Measurements from ENCODE around the gene IL15RA.
"Not testable (repeated sequence)": the region's sequence is repeated elsewhere in the genome, so short reads cannot be mapped to it uniquely, and the experiment has no call there.

IL15RA gene

DNA sequence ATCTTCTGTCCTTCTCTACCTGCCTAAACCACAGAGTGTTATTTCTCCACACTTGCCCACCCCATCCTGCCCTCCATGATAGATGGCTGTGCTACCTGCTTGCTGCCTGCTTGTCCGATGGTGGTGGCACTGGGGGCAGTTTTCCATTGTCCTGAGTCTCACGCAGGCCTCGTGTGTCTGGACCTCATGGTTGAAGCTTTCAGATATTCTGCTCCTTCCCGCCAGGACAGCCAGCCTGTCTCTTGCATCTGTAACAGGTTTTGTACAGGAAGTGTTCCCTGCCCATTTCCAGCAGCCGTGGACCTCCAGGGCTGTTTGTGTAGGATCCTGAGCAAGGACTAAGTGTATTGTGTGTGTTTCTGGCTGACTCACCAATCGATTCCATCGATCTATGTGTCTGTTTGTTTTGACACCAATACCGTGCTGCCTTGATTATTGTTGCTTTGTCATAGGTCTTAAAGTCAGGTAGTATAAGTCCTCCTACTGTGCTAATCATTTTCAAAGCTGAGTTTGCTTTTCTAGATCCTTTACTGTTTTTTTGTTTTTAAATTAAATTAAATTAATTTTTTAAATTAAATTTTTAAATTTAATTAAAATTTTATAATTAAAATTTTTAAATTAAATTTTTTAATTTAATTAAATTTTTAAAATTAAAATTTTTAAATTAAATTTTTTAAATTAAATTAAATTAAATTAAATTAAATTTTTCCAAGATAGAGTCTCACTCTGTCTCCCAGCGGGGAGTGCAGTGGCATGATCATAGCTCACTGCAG is 8.5 kb downstream of the IL15RA start:
- no peak for DNase-seq

DNA sequence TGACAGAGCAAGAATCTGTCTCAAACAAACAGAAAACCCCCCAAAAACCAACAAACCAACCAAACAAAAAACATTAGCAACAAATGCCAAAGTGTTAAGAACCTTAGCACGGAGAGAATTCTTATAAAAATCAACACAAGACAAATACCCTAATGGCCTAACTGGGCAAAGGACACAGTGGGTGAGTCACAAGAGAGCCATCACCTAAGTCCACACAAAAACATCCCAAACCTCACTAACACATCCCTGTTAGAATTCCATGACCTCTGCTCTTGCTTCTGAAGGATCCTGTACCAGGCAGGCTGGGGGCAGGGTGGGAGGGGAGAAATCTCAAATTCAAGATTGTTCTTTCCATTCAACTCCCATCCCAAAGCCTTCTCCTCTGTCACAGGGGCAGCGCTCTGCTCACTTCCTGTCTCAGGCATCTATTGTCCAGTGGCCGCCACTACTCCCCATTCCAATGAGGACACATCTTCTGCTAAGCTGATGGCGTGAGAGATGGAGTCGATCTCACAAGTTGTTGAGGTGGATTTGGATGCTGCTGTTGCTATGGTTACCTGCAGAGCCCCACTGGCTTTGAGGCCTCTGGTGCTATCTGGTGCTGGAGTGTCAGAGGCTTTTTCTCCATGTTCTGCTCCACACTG is 9.2 kb downstream of the IL15RA start:
- no peak for DNase-seq

DNA sequence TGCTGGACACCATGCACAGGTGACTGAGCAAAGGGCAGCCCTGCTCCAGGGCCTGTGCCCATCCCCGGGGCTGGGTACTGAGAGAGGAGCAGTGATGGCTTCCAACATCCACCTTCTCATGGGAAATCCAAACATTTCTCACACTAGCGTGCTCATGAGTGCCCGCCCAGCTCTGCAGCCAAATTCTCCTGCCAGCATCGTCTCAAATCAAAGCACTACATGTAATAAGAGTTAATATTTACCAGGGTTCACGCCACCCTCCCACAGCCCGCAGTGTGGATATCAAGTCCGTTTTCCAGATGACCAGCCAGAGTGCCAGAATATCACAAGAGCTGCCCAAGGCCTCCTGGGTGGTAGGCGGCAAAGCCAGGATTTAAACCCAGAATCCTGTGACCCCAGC is 12.1 kb downstream of the IL15RA start:
- DNase-seq: no peak

DNA sequence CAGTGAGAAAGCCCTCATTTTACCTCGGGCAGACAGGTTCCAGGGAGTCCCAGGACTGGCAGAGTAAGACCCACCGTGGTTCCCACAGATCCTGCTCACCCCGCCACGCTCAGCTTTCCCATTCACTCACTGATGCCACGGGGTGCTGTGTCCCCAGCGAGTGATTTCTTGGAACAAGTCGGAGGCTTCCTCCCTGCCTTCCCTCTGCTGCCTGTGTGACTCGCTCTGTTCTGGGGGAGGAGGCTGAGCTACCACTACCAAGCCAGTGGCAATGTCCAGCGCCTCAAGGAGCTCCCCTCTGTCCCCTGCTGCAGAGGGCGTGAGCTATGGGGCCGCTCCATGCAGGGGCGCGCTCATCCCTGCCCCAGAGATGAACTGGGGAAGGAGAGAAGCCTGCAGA is 12.6 kb downstream of the IL15RA start:
- no peak for DNase-seq

GRCh38 chr10:5963591-5963990 is 13.8 kb downstream of the IL15RA start:
- no peak for DNase-seq

DNA sequence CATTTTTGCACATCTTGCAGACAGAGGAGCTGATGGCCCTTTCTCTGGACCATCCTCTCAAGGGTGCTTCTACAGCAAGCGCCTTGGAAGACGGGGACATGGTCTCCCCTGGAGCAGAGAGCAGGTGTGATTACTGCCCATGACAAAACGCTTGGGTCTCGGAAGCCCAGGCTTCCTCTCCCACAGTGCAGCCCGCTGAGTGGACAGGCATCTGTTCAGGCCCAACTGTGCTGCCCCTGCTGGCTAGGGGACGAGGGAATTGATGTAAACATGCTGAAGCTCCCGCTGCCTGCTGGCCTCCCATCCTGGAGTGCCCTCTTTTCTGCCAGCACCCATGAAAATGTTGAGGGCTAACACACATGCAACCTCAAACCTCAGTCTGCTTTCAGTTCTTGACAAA is 14.3 kb downstream of the IL15RA start:
- no peak for DNase-seq

GRCh38 chr10:5962358-5962940 is 14.9 kb downstream of the IL15RA start:
- DNase-seq: not testable (repeated sequence)

- DNase-seq: no peak
These were observed 15.8 kb downstream of the IL15RA start for GRCh38 chr10:5961405-5962100.

- not testable (repeated sequence) for DNase-seq
These were observed 16.4 kb downstream of the IL15RA start for GRCh38 chr10:5960973-5961275.

- no peak for DNase-seq
These were observed 17.0 kb downstream of the IL15RA start for GRCh38 chr10:5960070-5960972.

DNA sequence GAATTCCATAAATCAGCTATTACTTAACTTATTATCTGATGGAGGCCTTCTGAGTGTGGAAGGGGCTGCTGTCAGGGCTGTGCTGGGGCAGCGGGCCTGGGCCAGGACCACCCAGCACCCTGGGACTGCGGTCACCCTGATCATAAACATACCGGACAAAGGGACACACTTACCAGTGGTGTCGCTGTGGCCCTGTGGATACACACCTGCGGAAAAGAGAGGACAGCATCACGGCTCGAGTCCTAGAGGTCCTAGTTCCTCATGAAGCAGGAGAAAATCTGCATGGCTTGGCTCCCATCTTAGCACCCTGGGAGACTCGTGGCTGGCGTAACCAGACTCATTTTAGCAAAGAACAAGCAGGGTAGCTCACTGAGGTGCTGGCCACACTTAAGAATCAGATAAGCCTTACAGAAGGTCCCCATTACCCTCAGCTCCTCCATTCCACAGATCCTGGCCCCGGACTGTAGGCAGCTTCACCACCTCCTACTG is 17.7 kb downstream of the IL15RA start:
- DNase-seq: no peak

DNA sequence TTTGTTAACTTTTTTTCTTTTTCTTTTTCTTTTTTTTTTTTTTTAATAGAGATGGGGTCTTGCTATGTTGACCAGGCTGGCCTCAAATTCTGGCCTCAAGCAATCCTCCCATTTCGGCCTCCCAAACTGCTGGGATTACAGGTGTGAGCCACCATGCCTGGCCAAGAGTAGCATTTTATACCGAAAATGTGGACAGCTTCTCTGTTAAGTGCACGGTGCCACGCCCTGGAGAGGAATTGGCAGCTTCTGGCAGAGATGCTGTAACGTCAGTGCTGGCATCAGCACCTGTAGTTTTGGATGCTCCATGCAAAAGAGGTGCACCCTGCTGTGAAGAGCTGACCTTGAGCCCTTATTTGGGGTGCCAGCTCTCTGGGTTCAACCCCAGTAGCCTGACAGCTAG is 18.2 kb downstream of the IL15RA start:
- no peak for DNase-seq

GRCh38 chr10:5958675-5959074 is 18.7 kb downstream of the IL15RA start:
- no peak for DNase-seq

DNA sequence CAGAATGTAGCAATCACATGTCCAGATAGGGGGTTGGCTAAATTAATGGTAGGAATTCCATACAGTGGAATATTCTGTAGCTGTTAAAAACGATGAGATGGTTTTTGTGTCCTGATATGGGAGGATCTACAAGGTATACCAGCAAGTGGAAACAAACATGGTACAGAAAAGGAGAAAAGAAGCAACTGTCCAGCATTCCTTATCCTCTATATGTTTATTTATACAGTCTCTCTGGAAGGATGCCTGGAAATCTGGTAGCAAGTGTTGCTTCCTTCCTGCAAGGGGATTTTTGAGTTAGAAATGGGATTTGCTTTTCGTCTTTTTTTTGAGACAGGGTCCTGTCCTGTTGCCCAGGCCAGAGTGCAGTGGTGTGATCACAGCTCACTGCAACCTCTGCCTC is 19.3 kb downstream of the IL15RA start:
- DNase-seq: no peak

DNA sequence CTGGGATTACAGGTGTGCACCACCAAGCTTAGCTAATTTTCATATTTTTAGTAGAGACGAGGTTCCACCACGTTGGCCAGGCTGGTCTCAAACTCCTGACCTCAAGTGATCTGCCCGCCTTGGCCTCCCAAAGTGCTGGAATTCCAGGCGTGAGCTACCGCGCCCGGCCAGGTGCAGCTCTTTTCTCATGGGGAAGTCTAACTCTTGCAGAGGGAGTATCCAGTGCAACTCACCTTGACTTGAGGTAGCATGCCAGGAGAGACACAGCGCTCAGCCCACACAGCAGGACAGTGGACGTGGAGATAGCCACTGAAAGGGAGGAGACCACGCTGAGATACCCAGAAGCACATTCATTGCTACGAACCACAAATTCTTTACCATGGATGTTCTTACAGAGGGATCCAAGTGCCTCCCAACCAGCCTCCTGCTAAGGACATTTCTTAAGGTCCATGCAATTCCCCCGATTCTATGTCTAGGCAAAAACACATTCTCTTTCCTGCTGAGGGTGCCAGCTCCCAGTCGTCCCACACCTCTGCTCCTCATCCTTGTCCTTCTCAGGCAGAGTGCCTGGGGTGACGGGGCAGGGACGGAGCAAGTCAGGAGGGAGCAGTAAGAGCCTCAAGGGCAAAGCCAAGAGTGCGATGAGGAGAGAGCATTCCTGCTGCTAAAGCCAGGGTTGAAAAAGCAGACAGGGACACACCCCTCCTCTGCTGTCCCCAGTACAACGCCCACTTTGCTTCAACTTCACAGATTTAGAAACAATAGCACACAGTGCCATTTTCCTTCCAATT is 21.0 kb downstream of the IL15RA start:
- no peak for DNase-seq

DNA sequence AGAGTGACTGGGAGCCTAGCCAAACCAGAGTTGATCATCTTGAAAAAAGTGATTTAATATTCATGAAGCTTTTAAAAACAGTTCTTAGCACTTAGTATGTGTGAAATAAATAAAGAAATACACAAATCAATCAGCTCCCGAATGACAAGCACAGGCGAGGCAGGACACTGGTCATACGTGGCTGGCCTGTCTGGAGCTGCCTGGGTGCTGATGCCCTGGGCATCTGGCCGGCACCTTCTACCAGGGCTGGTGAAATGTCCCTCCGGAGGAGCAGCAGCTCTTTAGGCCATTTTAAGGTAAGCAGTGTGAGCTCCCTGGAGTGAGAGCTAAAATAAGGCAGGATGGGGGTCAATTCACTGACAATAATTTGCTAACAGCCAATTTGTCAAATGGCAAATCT is 23.7 kb downstream of the IL15RA start:
- no peak for DNase-seq

- DNase-seq: no peak
These were observed 24.5 kb downstream of the IL15RA start for GRCh38 chr10:5952731-5953385.

GRCh38 chr10:5951721-5952407 is 25.5 kb downstream of the IL15RA start:
- DNase-seq: no peak

DNA sequence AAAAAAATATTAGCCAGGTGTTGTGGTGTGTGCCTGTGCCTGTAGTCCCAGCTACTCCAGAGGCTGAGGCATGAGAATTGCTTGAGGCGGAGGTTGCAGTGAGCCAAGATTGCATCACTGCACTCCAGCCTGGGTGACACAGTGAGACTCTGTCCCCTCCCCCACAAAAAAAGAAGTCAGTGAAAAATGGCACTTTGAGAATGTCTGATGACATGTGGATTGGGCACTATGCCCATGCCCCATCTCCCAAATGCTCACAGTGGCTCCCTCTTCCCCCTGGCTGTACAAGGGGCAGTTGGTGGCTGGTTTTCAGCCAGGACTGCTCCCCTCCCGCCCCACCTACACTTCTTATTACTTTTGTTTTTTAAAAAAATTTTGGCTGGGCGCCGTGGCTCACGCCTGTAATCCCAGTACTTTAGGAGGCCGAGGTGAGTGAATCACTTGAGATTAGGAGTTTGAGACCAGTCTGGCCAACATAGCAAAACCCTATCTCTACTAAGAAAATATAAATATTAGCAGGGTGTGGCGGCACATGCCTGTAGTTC is 26.1 kb downstream of the IL15RA start:
- DNase-seq: no peak
